GM21528 (cell line): ENCODE data around the gene PLCB1.

Experiments used
- ATAC-seq: cut with Tn5 transposase; IDR thresholded peaks from one replicate; pipeline ENCODE4 v1.9.1; 2021; ENCODE audit warnings: mild to moderate bottlenecking, moderate library complexity; ENCODE audit not compliant: unreplicated experiment, low FRiP score

Gene PLCB1

GRCh38 chr20:8523684-8524083, 391.6 kb downstream of the PLCB1 start:
- no peak for ATAC-seq

DNA sequence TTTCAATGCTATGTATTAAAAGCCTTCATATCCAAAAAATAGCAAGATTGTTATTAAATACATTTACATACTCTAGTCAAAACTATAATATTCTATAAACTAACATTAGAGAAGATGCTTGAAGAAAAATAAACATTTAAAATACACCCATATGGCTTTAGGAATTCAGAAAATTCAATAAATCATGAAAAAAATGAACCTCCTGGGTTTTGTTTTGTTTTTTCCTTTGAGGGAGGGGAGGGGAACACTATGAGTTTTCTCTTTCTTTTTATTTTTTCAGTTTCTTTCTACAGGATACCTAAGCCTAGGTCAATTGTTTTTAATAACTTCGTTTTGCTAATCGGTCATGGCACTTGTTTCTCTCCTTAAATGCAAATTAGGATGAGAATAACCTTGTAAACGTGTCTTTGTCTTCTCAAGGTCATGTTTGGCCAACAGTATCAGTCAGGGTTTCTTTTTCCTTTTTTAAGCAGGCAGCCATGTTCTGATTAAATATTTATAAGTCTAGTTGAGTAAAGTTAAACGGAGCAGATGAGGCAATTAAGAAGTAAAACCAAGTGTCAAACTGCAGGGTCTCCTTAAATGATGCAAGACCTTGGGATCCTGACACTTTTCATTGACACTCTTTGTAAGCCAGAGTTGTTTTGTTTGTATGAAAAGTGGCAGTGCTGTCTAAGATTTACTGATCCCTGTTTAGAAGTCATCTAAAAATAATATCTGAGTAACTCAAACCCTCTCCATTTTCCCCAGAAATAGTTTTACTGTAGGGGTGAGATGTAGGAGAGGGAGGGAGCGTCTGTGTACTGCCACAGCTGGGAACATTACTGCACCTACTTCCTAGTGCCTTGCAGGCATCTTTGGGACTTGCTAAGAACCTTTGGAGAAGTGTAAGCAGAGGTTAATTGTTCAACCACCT, 392.3 kb downstream of the PLCB1 start:
- no peak for ATAC-seq

GRCh38 chr20:8525017-8525343, 392.9 kb downstream of the PLCB1 start:
- no peak for ATAC-seq

DNA sequence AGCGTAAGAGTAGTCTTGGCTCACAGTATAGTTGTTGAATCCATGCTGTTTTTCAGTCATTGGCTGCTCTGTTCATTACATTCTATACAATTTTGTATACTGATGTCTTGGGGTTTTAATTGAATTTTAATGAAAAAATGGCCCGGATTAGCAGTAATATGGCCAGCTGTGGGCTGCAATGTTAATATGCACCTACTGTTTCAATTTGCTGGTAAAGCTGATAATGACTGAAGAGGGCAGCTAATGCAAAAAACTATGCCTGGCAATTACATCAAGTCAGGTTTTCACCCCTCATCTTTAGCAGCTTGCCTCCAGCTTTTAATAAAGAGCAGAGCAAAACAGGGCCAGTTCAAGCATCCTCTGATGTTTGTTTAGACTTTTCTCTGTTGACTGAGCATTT, 394.5 kb downstream of the PLCB1 start:
- ATAC-seq, result no peak

GRCh38 chr20:8527998-8528723, 396.1 kb downstream of the PLCB1 start:
- ATAC-seq, result no peak

DNA sequence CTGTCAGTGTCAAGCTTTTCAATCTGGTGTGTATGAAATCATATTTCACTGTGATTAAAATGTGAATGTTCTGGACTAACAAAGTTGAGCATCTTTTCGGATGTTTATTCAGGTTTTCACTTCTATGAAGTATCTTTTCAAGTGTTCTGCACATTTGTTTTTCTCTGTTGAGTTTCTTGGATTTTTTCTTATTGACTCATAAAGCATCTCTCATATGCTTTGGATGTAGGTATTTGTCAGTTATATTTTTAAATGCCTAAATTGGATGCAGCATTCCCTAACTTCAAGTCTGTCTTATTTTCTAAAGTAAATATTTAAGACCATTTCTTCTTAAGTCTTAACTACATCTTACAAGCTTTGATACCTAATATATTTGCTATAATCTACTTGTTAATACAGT, 398.0 kb downstream of the PLCB1 start:
- no peak for ATAC-seq

DNA sequence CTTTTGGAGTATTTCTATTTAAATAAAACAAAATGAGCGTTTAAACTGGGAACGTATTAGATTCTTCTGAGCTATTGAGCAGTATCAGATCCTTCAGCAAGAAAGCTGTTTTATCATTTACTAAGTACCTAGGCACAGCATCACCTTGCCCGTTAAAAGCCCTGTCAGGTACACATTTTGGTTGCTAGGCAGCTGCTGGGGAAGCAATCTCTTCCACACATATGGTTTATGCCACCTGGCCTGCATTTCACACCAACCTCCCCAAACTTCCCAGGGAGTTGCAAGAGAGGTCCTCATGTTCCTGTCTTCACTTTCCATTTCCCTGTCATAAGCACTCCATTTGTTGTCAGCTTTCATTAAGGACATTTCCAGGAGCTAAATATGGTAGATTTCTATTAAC, 400.1 kb downstream of the PLCB1 start:
- no peak for ATAC-seq

- ATAC-seq, result no peak
Observed at GRCh38 chr20:8534368-8535160, 402.5 kb downstream of the PLCB1 start.

- ATAC-seq, result no peak
Observed at GRCh38 chr20:8535403-8536261, 403.6 kb downstream of the PLCB1 start.

DNA sequence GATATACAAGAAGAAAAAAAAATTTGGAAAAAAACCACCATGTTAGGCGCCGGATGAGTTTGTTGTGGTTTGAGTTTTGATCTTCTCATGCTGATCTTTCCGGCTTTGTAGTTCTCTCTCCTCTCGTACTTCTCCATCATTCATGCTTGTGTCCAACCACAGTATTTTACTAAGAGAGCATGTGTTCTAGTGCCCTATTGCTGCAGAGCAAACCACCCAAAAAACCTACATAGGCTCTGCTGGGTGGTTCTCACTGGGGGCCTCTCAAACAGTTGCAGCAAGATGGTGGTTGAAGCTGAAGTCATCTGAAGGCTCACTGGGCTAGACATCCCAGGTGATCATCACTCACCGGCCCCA, 404.2 kb downstream of the PLCB1 start:
- no peak for ATAC-seq

- no peak for ATAC-seq
Observed at GRCh38 chr20:8540466-8540865, 408.4 kb downstream of the PLCB1 start.

DNA sequence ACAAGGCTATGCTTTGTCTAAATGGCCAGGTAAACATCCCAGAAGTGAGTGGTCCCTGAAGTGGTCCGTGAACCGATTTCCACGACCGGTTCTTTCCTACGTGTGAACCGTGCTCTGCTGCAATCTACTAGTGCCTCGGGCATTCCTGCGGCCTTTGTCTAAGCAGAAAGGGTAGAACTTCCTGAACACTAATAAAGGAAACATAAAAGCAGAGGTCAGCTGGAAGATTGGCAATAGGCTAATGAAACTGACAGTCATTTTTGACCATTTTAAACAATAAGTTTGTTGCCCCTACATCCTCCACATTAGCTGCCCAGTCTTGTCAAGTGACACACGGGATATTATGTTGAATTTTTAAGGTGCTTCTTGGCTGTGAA, 410.0 kb downstream of the PLCB1 start:
- ATAC-seq, result no peak

DNA sequence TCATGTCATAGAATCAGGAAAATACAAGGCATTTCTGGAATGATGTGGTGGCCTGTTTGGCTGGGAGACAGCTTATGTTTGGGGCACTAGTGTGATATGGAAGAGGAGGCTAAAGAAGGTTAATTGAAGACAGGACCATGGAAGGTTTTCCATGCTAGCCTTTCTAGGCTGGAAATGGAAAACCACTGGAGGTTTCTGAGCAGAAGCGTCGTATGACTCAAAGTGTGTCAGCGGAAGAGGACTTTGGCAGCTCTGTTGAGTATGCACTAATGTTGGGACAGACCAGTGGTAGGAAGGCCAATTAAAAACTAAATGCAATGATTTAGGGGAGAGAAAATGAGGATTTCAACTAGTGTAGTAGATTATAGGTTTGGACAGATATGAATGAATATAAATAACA, 413.1 kb downstream of the PLCB1 start:
- ATAC-seq, result no peak

DNA sequence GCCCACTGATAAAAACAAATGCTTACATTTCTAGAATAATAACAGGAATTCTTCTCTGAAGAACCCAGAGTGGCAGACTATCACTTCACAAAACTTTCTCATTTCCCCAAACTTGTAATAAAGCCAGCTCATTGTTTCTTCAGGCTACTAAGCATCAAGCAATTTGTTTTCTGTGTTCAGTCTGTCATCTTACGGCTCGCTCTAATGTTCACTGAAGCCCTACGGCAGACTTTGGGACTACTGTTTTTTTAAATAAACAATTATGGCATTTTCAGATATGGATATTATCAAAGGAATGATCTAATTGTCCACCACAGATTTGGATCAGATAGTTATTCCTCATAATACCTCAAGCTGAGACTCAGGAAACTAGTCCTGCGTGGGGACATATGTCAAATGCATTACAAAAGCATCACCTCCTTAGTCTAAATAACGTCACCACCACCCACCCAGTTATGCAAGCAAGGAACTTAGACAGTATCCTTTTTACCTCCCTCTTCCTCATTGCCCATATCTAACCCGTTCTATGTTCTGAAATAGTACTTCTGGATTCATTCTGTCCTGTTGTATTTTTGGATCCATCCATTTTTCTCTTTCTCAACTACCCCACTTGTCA, 415.1 kb downstream of the PLCB1 start:
- ATAC-seq, result no peak

DNA sequence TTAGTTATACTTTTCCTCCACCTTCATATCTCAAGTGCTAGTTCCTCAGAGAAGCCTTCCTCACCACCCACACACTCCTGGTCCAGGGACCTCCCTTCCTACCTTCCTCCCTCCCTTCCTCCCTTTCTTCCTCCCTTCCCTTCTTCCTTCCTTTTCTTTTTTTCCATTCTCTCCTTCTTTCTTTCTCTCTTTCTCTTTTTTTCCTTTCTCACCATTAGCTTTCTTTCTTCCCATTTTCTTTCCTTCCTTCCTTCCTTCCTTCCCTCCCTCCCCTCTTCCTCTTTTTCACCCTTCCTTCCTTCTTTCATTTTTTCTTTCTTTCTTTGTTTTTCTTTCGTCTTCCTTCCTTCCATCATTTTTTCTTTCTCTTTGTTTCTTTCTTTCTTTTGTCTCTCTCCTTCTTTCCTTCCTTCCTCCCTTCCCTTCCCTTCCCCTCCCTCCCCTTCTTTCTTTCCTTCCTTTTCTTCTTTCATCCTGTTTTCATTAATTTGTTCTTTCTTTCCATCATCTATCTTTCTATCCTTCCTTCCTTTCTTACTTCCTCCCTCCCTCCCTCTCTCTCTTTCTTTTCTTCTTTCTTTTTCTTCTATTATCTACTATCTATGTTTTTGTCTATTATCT, 416.0 kb downstream of the PLCB1 start:
- ATAC-seq, result no peak

GRCh38 chr20:8549192-8549591, 417.1 kb downstream of the PLCB1 start:
- ATAC-seq, result no peak

GRCh38 chr20:8557711-8558110, 425.6 kb downstream of the PLCB1 start:
- no peak for ATAC-seq

DNA sequence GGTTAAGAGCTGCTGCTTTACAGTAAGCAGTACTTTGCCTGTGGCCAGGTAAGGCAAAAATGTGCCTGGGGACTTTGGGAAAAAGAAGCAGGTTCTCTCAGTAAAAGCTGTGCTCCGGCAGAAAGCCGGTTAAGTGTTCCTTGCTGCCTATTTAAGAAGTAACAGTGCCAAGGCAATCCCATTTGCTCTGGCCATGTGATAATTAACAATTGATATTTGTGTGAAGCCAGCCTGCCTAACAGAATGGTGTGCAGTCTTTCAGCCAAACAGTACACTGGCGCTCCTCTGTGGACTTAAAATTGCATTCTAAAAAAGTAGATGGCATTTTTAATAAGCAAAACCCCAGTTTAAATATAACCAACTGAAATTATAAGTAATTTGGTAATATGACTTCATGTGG, 430.3 kb downstream of the PLCB1 start:
- ATAC-seq, result no peak

DNA sequence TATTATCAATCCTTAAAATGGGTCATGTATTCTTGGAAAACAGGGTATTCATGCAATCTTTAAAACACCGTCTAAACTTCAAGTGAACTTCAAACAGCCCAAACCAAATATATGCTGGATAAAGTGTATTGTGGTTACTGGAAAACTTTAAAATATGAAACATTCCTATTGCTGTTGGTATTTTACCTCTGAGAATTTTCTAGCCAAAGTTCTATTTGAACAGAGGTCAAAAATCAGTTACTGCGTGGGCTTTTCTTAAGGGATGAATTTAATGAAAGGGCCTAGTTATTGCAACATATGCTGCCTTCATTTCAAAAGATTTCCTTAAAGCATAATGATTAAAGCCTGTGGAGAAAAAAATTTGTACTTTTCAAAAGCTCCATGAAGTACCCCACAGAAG, 436.0 kb downstream of the PLCB1 start:
- no peak for ATAC-seq

DNA sequence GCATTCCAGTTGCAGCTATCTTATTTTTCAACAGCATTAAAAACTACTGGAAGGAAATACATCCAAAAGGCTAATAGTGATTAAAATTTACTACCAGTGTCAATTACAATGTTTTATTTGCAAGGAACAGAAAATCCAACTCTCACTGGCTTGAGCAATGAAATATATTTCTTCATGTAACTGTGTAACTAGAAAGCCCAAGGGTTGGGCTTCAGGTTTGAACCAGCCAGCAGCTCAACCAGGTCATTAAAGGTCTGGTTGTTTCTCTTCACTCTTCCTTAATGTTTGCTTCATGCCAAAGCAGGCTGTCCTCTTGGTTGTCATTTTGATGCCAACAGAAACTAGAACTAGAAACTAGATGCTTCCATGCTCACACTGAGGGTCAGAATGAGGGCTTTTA, 437.7 kb downstream of the PLCB1 start:
- no peak for ATAC-seq
